Epithelial cell of esophagus (primary cell): Measurements from ENCODE around the gene UNC5CL.

ENCODE experiments used
- DNase-seq: peaks from one replicate; pipeline ENCODE4 v3.0.0; 2010; ENCODE audit warnings: low read depth
- H3K4me3 ChIP-seq: 2 replicates; pipeline ENCODE4 v1.5.1; 2011; ENCODE audit warnings: mild to moderate bottlenecking, low read length, control low read depth
- CTCF ChIP-seq: IDR thresholded peaks from 2 replicates; pipeline ENCODE4 v1.5.1; 2011; ENCODE audit warnings: low read depth, mild to moderate bottlenecking, low read length, control low read depth, inconsistent platforms; ENCODE audit not compliant: insufficient read depth; ENCODE audit errors: missing control alignments

Gene UNC5CL

DNA sequence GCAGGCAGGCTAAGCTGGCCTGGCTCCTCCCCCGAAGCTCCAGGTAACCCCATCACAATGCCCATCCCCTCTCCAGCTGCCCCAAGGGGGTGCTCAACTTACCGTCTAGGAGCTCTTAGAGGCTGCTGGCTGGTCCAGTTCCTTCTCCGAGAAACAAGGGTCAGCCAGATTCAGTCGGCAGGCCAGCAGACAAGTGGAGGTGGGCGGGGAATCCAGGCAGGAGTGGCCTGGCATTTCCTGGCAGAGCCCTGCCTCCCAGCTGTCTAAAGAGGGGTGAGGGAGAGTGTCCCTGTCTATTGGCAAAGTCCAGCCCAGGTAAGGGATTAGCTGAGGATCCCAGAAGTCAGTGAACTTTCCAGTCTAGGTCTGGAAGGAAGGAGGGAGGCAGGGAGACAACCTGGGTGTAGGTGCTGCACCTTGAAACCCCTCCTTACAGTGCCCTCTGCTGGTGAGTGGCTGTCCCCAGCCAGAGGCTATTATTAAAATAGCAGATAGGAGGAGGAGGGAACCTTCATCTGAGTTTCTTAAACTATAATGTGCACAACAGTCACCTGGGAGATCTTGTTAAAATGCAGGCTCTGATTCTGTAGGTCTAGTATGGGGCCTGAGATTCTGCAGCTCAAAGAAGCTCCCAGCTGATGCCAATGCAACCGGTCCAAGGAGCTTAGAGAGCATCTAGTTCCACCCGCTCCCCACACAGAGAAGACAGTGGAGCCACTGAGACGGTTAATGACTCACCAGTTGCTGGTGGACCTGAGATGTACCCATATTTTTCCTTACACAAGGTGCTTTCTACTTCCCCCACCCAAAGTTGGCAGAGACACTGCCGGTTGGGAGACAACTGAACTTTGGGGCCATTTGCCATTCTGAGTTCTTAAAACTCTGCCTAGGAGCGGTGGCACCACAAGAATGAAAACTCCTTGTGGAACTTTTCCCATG, at the start of gene UNC5CL:
Gene UNC5CL, minus strand, starts transcription at position 162 of the 939 bp plus-strand sequence. CDS start 4,147 bp downstream, outside the sequence.
- H3K4me3 ChIP-seq: no peak within 1 kb of the TSS
- peak; percentile 72 for DNase-seq
- peak; percentile 77 for TF ChIP-seq CTCF

DNA sequence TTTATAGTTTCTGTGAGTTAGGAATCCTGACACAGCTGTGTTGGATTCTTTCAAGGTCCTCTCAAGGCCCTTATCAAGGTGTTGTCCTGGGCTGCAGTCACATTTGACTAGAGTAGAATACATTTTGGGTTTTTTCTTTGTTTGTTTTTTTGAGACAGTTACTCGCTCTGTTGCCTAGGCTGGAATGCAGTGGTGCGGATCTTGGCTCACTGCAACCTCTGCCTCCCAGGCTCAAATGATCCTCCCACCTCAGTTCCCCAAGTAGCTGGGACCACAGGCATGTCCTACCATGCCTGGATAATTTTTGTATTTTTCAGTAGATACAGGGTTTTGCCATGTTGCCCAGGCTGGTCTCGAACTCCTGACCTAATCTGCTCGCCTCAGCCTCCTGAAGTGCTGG, 49.4 kb upstream of the UNC5CL start:
- no peak overlapping the region for H3K4me3 ChIP-seq
- no peak for TF ChIP-seq CTCF
- no peak for DNase-seq

DNA sequence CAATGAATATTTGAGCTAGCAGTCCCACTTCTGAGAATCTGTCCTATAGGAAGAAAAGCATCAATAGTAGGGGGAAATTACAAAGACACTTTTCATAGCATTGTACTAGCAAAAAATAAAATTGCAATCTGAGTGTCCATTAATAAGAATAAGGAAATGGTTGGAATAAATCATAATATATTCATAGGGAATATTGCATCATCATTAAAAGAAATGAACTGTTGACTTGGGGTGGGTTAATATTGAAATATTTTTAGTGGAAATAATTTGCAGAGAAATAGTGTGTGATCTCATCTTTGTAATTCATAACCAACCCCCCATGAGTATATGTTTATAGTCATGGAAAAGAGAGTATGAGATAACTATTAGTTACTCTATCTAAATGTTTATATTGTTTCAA, 46.2 kb upstream of the UNC5CL start:
- H3K4me3 ChIP-seq: no peak overlapping the region
- DNase-seq: no peak
- TF ChIP-seq CTCF: no peak

GRCh38 chr6:41083072-41083471, 44.1 kb upstream of the UNC5CL start:
- H3K4me3 ChIP-seq: no peak overlapping the region
- no peak for DNase-seq
- no peak for TF ChIP-seq CTCF

GRCh38 chr6:41080621-41081020, 41.6 kb upstream of the UNC5CL start:
- no peak overlapping the region for H3K4me3 ChIP-seq
- no peak for TF ChIP-seq CTCF
- no peak for DNase-seq

DNA sequence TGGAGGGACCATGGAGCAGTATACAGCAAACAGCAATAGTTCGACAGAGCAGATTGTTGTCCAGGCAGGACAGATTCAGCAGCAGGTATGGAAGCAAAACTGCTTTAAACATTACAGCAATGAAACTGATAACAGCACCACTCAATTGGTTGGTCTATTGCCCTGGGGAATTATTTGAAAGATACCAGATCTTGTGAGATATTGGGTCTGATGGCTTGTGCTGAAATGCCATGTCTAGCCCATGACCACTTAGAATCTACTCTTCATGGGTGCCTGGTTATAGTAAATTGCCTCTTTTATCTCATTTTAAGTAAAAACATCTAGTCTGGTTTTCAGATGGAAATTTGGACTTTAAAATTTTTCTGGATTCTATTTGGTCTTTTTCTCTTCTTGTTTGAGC, 40.1 kb upstream of the UNC5CL start:
- no peak overlapping the region for H3K4me3 ChIP-seq
- TF ChIP-seq CTCF: no peak
- no peak for DNase-seq

DNA sequence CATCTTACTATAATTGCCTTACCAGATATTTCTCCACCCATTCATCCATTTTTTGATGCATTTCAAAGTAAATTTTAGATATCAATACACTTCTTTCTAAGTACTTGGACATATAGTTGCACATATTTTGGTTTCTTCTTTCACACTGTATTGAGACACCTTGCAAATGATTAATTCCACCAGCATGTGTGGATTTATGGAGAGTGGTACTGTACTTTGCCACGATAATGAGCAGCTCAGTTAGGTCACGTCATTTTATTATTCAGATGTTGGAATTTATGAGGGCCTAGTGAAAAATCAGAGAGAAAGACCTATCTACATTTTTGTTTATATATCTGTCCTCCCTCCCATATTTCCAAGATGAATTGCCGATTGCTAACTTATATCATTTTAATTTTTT, 39.1 kb upstream of the UNC5CL start:
- no peak for TF ChIP-seq CTCF
- H3K4me3 ChIP-seq: no peak overlapping the region
- no peak for DNase-seq
